CD14-positive monocyte (primary cell): ENCODE results near the gene CLDN5. TPM values are rescaled to one million over a fixed set of nuclear protein-coding genes. Genes with fewer than 3 reads are reported as not detected.

Source experiments
- DNase-seq, 3 donors: peaks; one replicate each; pipeline ENCODE4 v3.0.0-alpha.2; 2011 to 2022
- H2AFZ ChIP-seq: 2 replicates; pipeline ENCODE4 v1.6.0; 2012; ENCODE audit warnings: mild to moderate bottlenecking, low read depth, low read length, inconsistent platforms; ENCODE audit not compliant: insufficient read depth, poor library complexity, severe bottlenecking
- H3K27ac ChIP-seq, 2 donors: 1 replicate in 1 of 2; 2 replicates in 1 of 2; pipeline ENCODE4 v1.5.1; 2012 to 2013; ENCODE audit warnings: low read length in 2 of 2, control low read depth in 1 of 2, inconsistent platforms in 1 of 2, low read depth in 1 of 2, mild to moderate bottlenecking in 1 of 2
- H3K27me3 ChIP-seq, 2 donors: one replicate each; pipeline versions ENCODE4 v1.6.0 to v1.6.1; 2011 to 2013; ENCODE audit warnings: low read length in 2 of 2; ENCODE audit not compliant: control insufficient read depth in 2 of 2, insufficient read depth in 2 of 2
- H3K36me3 ChIP-seq, 2 donors: replicated peaks in 1 of 2; 1 replicate in 1 of 2; 2 replicates in 1 of 2; pipeline versions ENCODE4 v1.5.1 to v1.6.1; 2012 to 2013; ENCODE audit warnings: low read length in 2 of 2, control low read depth in 1 of 2, inconsistent platforms in 1 of 2, mild to moderate bottlenecking in 1 of 2; ENCODE audit not compliant: insufficient read depth in 2 of 2, control insufficient read depth in 1 of 2
- H3K4me1 ChIP-seq, 2 donors: 1 replicate in 1 of 2; 2 replicates in 1 of 2; pipeline versions ENCODE4 v1.5.1 to v1.6.1; 2012 to 2013; ENCODE audit warnings: low read length in 2 of 2, control low read depth in 1 of 2, inconsistent platforms in 1 of 2, mild to moderate bottlenecking in 1 of 2, moderate library complexity in 1 of 2; ENCODE audit not compliant: insufficient read depth in 2 of 2, control insufficient read depth in 1 of 2
- H3K4me2 ChIP-seq: replicated peaks from 2 replicates; pipeline ENCODE3; 2012; ENCODE audit warnings: low read length, moderate library complexity, mild to moderate bottlenecking; ENCODE audit not compliant: poor library complexity, severe bottlenecking; ENCODE audit errors: extremely low read depth
- H3K4me3 ChIP-seq, 3 experiments: fragments of 200-600 bp in 1 of 3; sonication (generic) in 1 of 3; replicated peaks in 1 of 3; 1 replicate in 2 of 3; 2 replicates in 1 of 3; pipeline ENCODE4 v1.5.1; 2011 to 2013; ENCODE audit warnings: low read length in 3 of 3, mild to moderate bottlenecking in 3 of 3, control low read depth in 2 of 3, low read depth in 2 of 3, inconsistent platforms in 1 of 3, moderate library complexity in 1 of 3
- H3K79me2 ChIP-seq: 2 replicates; pipeline ENCODE4 v1.6.0; 2012; ENCODE audit warnings: mild to moderate bottlenecking, control low read depth, inconsistent platforms, low read length, moderate library complexity; ENCODE audit not compliant: insufficient read depth
- H3K9ac ChIP-seq: 2 replicates; pipeline ENCODE4 v1.6.0; 2017; ENCODE audit warnings: low read length, mild to moderate bottlenecking; ENCODE audit not compliant: insufficient read depth, poor library complexity, severe bottlenecking
- H3K9me3 ChIP-seq, 2 donors: replicated peaks in 1 of 2; 1 replicate in 1 of 2; 2 replicates in 1 of 2; pipeline versions ENCODE4 v1.5.1 to v1.6.1; 2012 to 2013; ENCODE audit warnings: low read length in 2 of 2, control low read depth in 1 of 2; ENCODE audit not compliant: control insufficient read depth in 1 of 2, insufficient read depth in 1 of 2
- H4K20me1 ChIP-seq: 2 replicates; pipeline ENCODE4 v1.6.0; 2012; ENCODE audit warnings: mild to moderate bottlenecking, low read length, control low read depth, moderate library complexity; ENCODE audit not compliant: insufficient read depth
- H3K27ac Mint-ChIP-seq, 7 donors: one replicate each; pipeline ENCODE4 v1.8.0; 2020; ENCODE audit warnings: mild to moderate bottlenecking in 7 of 7, mixed read lengths in 7 of 7, moderate library complexity in 6 of 7, inconsistent platforms in 2 of 7
- H3K27me3 Mint-ChIP-seq, 3 donors: one replicate each; pipeline ENCODE4 v1.8.0; 2021 to 2022; ENCODE audit warnings: low read depth in 3 of 3, mild to moderate bottlenecking in 3 of 3, mixed read lengths in 3 of 3, moderate library complexity in 3 of 3, inconsistent platforms in 1 of 3
- H3K36me3 Mint-ChIP-seq, 2 donors: one replicate each; pipeline ENCODE4 v1.8.0; 2020; ENCODE audit warnings: mixed read lengths in 2 of 2, inconsistent platforms in 1 of 2, mild to moderate bottlenecking in 1 of 2
- H3K4me1 Mint-ChIP-seq: one replicate; pipeline ENCODE4 v1.8.0; 2020; ENCODE audit warnings: mild to moderate bottlenecking, mixed read lengths
- H3K4me3 Mint-ChIP-seq, 2 donors: one replicate each; pipeline ENCODE4 v1.8.0; 2020; ENCODE audit warnings: mild to moderate bottlenecking in 2 of 2, mixed read lengths in 2 of 2, moderate library complexity in 1 of 2
- H3K9me3 Mint-ChIP-seq, 7 donors: one replicate each; pipeline ENCODE4 v1.8.0; 2020 to 2022; ENCODE audit warnings: mixed read lengths in 7 of 7, mild to moderate bottlenecking in 6 of 7, moderate library complexity in 6 of 7, inconsistent platforms in 2 of 7
- CTCF ChIP-seq: fragments of 200-600 bp; IDR thresholded peaks from one replicate; pipeline ENCODE4 v1.8.0; 2022; ENCODE audit warnings: antibody characterized with exemption, mild to moderate bottlenecking
- WGBS: methylation state at CpG from one replicate; pipeline ENCODE4 v1.1.5; 2013; ENCODE audit warnings: missing lambda C conversion rate; ENCODE audit not compliant: insufficient coverage; 5-methylcytosine and 5-hydroxymethylcytosine counted together
- intact Hi-C, 2 donors: fragments of 100-400 bp; cut with micrococcal nuclease; formaldehyde crosslinking; loops; one replicate each; pipeline versions ENCODE4 v1.15.0 to v1.15.1; 2023
- polyA plus RNA-seq, 3 donors: library from polyadenylated mRNA; depleted of rRNA in 1 of 3; unstranded in 2 of 3; stranded (reverse) in 1 of 3; fragments of 300-500 nt in 2 of 3; fragments of >200 nt in 1 of 3; fragmentation: Illumina TruSeq in 2 of 3; gene quantifications; 1 replicate in 2 of 3; 2 replicates in 1 of 3; pipeline ENCODE4 v1.2.3, GENCODE V29; 2012 to 2021

CLDN5 gene
- polyA plus RNA-seq, 3 donors = 0.05 to 0.35 (median 0.27) TPM

- Histone ChIP-seq H3K9ac (no peak overlapping the region), H3K27me3 (no peaks in the 10 kb centered on the region), H3K4me1 (no peaks in the 10 kb centered on the region), H3K9me3 (no peaks in the 10 kb centered on the region), H3K27ac (no peak overlapping the region), H2AFZ (no peak overlapping the region), H3K79me2 (no peaks in the 10 kb centered on the region), H4K20me1 (no peaks in the 10 kb centered on the region), H3K36me3 (peaks cover 5 to 65% of the 10 kb centered on the region in 2 donors), H3K4me3 (no peak overlapping the region), H3K4me2 (no peak overlapping the region)
- no peaks in the 10 kb centered on the region for H3K4me1 Mint-ChIP-seq
- H3K9me3 Mint-ChIP-seq = peaks cover 0 to 4% (median 0%) of the 10 kb centered on the region in 7 donors
- no peak overlapping the region for H3K4me3 Mint-ChIP-seq
- peaks cover 53 to 77% of the 10 kb centered on the region in 2 donors for H3K36me3 Mint-ChIP-seq
- 100% methylated on average over 1 of the region's 2 CpGs for WGBS
- no peak for TF ChIP-seq CTCF
- DNase-seq = no peak
- H3K27ac Mint-ChIP-seq = no peak overlapping the region
- intact Hi-C loops = no loop called here
- H3K27me3 Mint-ChIP-seq = peaks cover 0 to 2% (median 0%) of the 10 kb centered on the region in 3 donors
These were observed 10.4 kb downstream of the CLDN5 start for GRCh38 chr22:19513823-19514222.

- Histone ChIP-seq H3K79me2 (no peaks in the 10 kb centered on the region), H2AFZ (no peak overlapping the region), H3K4me1 (no peaks in the 10 kb centered on the region), H3K9ac (no peak overlapping the region), H3K27me3 (no peaks in the 10 kb centered on the region), H3K36me3 (peaks cover 5 to 78% of the 10 kb centered on the region in 2 donors), H4K20me1 (no peaks in the 10 kb centered on the region), H3K9me3 (no peaks in the 10 kb centered on the region), H3K27ac (no peak overlapping the region), H3K4me3 (no peak overlapping the region), H3K4me2 (no peak overlapping the region)
- Mint-ChIP-seq H3K9me3 (peaks cover 0 to 4% (median 0%) of the 10 kb centered on the region in 7 donors), H3K27ac (no peak overlapping the region), H3K27me3 (no peaks in the 10 kb centered on the region), H3K4me3 (no peak overlapping the region), H3K4me1 (no peaks in the 10 kb centered on the region), H3K36me3 (peaks cover 53 to 75% of the 10 kb centered on the region in 2 donors)
- no peak for DNase-seq
- WGBS = no CpG with 5 or more reads among the region's 2 CpGs
- no peak for TF ChIP-seq CTCF
- intact Hi-C loops = no loop called here
These were observed 13.3 kb downstream of the CLDN5 start for GRCh38 chr22:19510919-19511341.
